Effector memory CD4-positive, alpha-beta T cell (primary cell): ENCODE measurements around the gene NCEH1.

Experiments used
- DNase-seq, 3 donors: peaks; one replicate each; pipeline ENCODE4 v3.0.0-alpha.2; 2020
- H3K27ac ChIP-seq: 2 replicates; pipeline ENCODE4 v1.7.0; 2013; ENCODE audit warnings: mild to moderate bottlenecking, low read length, moderate library complexity; ENCODE audit not compliant: insufficient read depth, poor library complexity, severe bottlenecking
- H3K27me3 ChIP-seq: replicated peaks from 2 replicates; pipeline ENCODE4 v1.7.0; 2013; ENCODE audit warnings: mild to moderate bottlenecking, low read length; ENCODE audit not compliant: insufficient read depth, control insufficient read depth, poor library complexity, severe bottlenecking
- H3K36me3 ChIP-seq: 2 replicates; pipeline ENCODE4 v1.7.0; 2013; ENCODE audit warnings: mild to moderate bottlenecking, low read length, moderate library complexity; ENCODE audit not compliant: control insufficient read depth, insufficient read depth
- H3K4me1 ChIP-seq: 2 replicates; pipeline ENCODE4 v1.7.0; 2013; ENCODE audit warnings: low read length, mild to moderate bottlenecking; ENCODE audit not compliant: control insufficient read depth, insufficient read depth, poor library complexity, severe bottlenecking
- H3K4me3 ChIP-seq: 2 replicates; pipeline ENCODE4 v1.7.0; 2013; ENCODE audit warnings: low read length, low read depth, mild to moderate bottlenecking; ENCODE audit not compliant: insufficient read depth, poor library complexity, severe bottlenecking
- H3K9me3 ChIP-seq: 2 replicates; pipeline ENCODE4 v1.7.0; 2013; ENCODE audit warnings: mild to moderate bottlenecking, low read length, moderate library complexity; ENCODE audit not compliant: control insufficient read depth

Gene NCEH1

GRCh38 chr3:172649987-172650386, 60.9 kb downstream of the NCEH1 start:
- Histone ChIP-seq H3K4me1 (no peaks in the 10 kb centered on the region), H3K27me3 (no peaks in the 10 kb centered on the region), H3K27ac (no peak overlapping the region), H3K4me3 (no peak overlapping the region), H3K36me3 (no peaks in the 10 kb centered on the region), H3K9me3 (no peaks in the 10 kb centered on the region)
- DNase-seq: no peak

DNA sequence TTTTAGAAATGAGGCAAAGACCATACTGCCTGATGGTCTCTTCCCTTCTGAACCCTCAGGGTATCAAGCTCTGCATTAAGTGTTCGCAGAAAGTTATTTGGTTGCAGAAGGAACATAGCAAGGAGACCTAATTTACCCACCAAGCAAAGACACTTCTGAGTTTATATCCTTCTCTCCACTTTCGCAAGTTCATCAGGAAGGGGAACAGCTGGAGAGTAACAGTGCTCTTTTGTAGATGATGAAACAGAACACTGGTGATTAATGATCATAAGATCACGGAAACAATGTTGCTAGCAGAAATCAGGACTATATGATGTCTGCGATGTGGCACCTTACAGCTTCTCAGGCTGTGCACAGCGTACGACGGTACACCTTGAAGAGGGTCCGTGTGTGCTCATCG, 62.1 kb downstream of the NCEH1 start:
- Histone ChIP-seq H3K4me1 (no peaks in the 10 kb centered on the region), H3K4me3 (no peak overlapping the region), H3K36me3 (no peaks in the 10 kb centered on the region), H3K27me3 (no peaks in the 10 kb centered on the region), H3K9me3 (no peaks in the 10 kb centered on the region), H3K27ac (no peak overlapping the region)
- no peak for DNase-seq

GRCh38 chr3:172647823-172648222, 63.0 kb downstream of the NCEH1 start:
- H3K4me3 ChIP-seq: no peak overlapping the region
- H3K27ac ChIP-seq: no peak overlapping the region
- DNase-seq: no peak
- H3K9me3 ChIP-seq: no peaks in the 10 kb centered on the region
- no peaks in the 10 kb centered on the region for H3K36me3 ChIP-seq
- H3K27me3 ChIP-seq: no peaks in the 10 kb centered on the region
- H3K4me1 ChIP-seq: no peaks in the 10 kb centered on the region

DNA sequence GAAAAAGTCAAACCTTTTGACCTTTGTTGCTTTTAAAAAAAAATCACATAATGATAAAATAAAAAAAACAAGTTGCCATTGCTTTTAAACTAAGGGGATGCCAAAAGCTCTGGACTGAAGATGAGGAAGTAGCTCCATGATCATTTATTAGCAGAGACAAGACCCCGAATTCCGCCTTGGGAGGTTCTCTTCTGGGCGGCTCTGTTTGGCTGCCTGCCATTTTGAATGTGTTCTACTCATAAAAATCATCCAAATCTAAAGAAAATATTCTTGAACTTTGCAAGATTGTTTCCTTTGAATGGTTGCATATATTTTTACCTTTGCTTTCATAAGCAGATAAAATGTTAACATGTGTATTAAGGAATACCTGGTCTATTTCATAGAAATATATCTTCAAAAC, 63.8 kb downstream of the NCEH1 start:
- Histone ChIP-seq H3K4me3 (no peak overlapping the region), H3K4me1 (no peaks in the 10 kb centered on the region), H3K9me3 (no peaks in the 10 kb centered on the region), H3K27me3 (no peaks in the 10 kb centered on the region), H3K36me3 (no peaks in the 10 kb centered on the region), H3K27ac (no peak overlapping the region)
- DNase-seq: no peak

DNA sequence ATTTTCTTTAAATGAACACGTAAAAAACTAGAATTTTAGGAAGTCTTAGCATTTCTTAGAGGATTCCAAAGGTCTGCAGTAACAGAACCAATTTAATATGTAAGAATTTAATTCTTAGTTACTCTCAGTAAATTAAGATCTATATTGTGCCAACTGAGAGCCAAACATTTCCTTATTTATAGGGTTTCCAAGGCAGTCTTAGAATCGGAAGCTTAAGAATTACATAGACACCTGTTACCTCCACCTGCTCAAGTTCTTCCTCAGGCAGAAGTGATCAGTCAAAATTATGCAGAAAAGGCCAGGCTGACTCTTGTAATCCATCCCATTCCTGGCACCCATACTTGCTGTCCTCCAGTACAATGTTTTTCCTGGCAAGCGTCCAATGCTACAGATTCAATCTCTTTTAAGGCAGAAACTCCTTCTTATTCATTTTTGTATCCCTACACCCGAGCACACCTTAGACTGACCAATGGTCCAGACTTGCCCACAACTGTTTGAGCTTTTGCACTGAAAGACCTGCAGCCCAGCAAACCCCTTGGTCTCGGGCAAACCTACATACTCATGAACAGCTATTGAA, 64.3 kb downstream of the NCEH1 start:
- Histone ChIP-seq H3K9me3 (no peaks in the 10 kb centered on the region), H3K4me1 (no peaks in the 10 kb centered on the region)
- DNase-seq: no peak

DNA sequence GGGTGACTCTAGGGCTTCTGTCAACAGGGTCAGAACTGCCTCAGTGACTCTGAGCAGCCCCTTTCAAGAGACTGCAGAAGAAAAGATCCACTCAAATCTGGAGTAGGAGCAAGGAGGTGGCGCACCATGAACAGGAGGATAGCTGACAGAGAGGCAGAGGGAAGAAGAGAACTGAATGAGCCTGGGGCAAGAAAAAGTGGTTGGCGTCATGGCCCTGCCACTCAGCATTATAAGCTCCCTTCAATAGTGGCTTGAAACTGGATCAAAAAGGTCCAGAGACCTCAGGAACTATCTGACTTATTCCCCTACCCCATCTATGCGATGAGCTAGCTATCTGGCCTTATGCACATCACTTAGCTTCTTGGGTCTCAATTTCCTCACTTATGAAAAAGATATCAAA, 66.6 kb downstream of the NCEH1 start:
- Histone ChIP-seq H3K27ac (no peak overlapping the region), H3K4me1 (no peaks in the 10 kb centered on the region), H3K36me3 (no peaks in the 10 kb centered on the region), H3K27me3 (no peaks in the 10 kb centered on the region), H3K4me3 (no peak overlapping the region), H3K9me3 (no peaks in the 10 kb centered on the region)
- DNase-seq: no peak

More for the DNA sequence above, 64.3 kb downstream of the NCEH1 start:
- H3K27ac ChIP-seq: no peak overlapping the region
- no peaks in the 10 kb centered on the region for H3K36me3 ChIP-seq
- H3K4me3 ChIP-seq: no peak overlapping the region
- no peaks in the 10 kb centered on the region for H3K27me3 ChIP-seq

DNA sequence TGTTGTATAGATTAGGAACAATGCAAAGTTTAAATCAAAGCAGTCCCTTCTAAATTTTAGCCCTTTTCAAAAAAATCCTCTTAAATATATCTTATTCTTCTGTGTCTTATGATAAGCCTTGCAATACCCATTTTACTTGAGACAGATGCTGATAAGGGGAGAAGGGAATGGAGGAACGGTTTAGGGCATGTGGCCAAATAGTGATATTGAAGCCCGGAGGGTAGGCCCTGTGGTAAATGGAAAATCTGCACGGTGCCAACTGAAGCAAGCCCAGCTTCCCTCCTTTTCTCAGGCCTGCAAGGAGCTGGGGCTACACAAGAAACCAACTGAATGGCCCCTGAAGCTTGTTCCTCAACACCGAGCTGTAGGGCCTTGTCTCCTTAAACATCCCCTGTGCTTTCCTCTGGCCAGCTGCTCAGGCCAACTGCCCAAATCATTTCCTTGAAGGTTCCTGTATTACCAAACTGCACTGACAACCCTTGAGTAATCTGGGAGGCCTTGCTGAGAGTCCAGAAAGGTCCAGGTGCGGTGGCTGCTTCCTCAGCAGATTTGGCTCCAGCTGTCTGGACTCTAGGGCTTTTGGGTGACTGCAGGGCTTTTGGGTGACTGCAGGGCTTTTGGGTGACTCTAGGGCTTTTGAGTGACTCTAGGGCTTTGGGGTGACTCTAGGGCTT, 67.2 kb downstream of the NCEH1 start:
- Histone ChIP-seq H3K4me1 (no peaks in the 10 kb centered on the region), H3K27ac (no peak overlapping the region), H3K36me3 (no peaks in the 10 kb centered on the region), H3K4me3 (no peak overlapping the region), H3K9me3 (no peaks in the 10 kb centered on the region), H3K27me3 (no peaks in the 10 kb centered on the region)
- DNase-seq: no peak

GRCh38 chr3:172641291-172641690, 69.6 kb downstream of the NCEH1 start:
- Histone ChIP-seq H3K4me3 (no peak overlapping the region), H3K4me1 (no peaks in the 10 kb centered on the region), H3K36me3 (no peaks in the 10 kb centered on the region), H3K27ac (no peak overlapping the region), H3K27me3 (no peaks in the 10 kb centered on the region), H3K9me3 (no peaks in the 10 kb centered on the region)
- DNase-seq: no peak

DNA sequence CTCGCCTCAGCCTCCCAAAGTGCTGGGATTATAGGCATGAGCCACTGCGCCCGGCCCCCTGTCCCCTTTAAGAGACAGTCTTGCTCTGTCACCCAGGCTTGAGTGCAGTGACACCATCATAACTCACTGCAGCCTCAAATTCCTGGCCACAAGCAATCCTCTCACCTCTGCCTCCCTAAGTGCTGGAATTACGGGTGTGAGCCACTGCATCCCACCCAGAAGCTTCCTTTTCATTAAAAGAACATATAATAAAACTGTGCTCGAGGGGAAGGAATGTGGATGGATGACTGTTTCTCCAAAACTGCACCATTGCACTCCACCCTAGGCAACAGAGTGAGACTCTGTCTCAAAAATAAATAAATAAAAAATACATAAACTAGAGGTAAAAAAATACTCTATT, 70.1 kb downstream of the NCEH1 start:
- Histone ChIP-seq H3K27me3 (no peaks in the 10 kb centered on the region), H3K4me3 (no peak overlapping the region), H3K36me3 (no peaks in the 10 kb centered on the region), H3K27ac (no peak overlapping the region), H3K9me3 (no peaks in the 10 kb centered on the region), H3K4me1 (no peaks in the 10 kb centered on the region)
- no peak for DNase-seq

- Histone ChIP-seq H3K27me3 (no peaks in the 10 kb centered on the region), H3K27ac (no peak overlapping the region), H3K36me3 (no peaks in the 10 kb centered on the region), H3K4me1 (no peaks in the 10 kb centered on the region), H3K4me3 (no peak overlapping the region), H3K9me3 (no peaks in the 10 kb centered on the region)
- no peak for DNase-seq
Measured at GRCh38 chr3:172635588-172635987, 75.3 kb downstream of the NCEH1 start.
